ENCODE data around the gene COL4A6. TPM values are rescaled to one million over a fixed set of nuclear protein-coding genes. Genes with fewer than 3 reads are reported as not detected.

Gene COL4A6
- total and polyA plus RNA-seq, 4 donors: under 0.01 to 0.09 (median 0.07) TPM; not detected in 1

GRCh38 chrX:108126661-108127060 is 311.6 kb downstream of the COL4A6 start (continued):
- no peak for TF ChIP-seq SP1 (IDR thresholded peaks at IDR 0.05)
- no peak for TF ChIP-seq JUND (IDR thresholded peaks at IDR 0.05)

DNA sequence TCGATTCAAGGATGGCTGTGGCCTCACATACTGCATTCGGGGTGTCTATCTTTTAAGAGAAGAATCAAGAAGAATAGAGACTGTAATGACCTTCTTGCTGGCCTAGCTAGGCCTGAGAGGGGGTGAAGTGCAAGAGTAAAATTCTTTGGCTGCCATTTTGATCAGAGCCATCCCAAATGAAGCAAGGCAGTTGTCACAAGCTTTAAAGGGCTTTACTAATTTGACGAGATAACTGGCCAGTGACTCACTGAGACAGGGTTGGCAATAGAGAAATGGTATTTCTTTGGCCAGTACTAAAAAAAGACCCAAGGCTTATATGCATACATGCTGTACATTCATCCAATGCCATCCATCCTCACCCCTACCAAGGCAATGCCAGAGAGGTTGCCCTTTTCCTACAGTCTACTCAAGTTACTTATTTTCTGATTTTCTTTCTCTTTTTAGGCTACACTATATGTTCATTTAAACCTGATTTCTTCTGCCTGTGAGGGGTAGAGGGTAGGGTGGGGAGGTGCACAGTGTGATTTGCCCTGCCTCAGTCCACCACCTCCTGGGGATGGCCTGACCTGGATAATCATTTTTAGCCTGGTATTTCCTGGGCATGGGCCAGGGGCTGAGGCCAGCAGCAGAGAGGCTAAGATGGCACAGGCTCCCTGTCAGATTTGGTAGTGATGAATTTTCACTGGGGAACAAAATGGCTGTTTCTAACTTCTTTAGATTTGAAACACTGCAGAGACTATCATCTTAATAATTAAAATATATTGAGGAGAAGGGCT is 314.4 kb downstream of the COL4A6 start:
- Histone ChIP-seq H3K36me3 (ENCODE audit: control insufficient read depth in 4 of 4, insufficient read depth in 3 of 4, low read depth in 1 of 4, low read length in 3 of 4) (peaks cover 0 to 4% (median 2%) of the 10 kb centered on the region in 4 donors), H3K27me3 (ENCODE audit: control insufficient read depth in 4 of 4, insufficient read depth in 4 of 4, low read length in 3 of 4) (no peaks in the 10 kb centered on the region), H3K4me1 (ENCODE audit: control insufficient read depth in 4 of 4, insufficient read depth in 4 of 4, low read length in 3 of 4) (no peaks in the 10 kb centered on the region), H3K9ac (ENCODE audit: low read depth in 1 of 2, low read length in 2 of 2) (no peak overlapping the region), H3K4me3 (ENCODE audit: low read depth in 1 of 3, low read length in 3 of 3) (no peak overlapping the region), H3K9me3 (ENCODE audit: control insufficient read depth in 4 of 4, low read length in 3 of 4) (no peaks in the 10 kb centered on the region), H3K27ac (ENCODE audit: low read depth in 1 of 2, low read length in 2 of 2) (no peak overlapping the region)
- no peak for DNase-seq (ENCODE audit: low spot score)
- WGBS: 96% methylated on average over 3 of the region's 3 CpGs
- TF ChIP-seq SP1 (IDR thresholded peaks at IDR 0.05) (no peak), ZBTB33 (IDR thresholded peaks at IDR 0.05) (no peak), TAF1 (conservative IDR thresholded peaks at IDR 0.05) (no peak), FOXA1 (IDR thresholded peaks at IDR 0.05) (no peak), YY1 (IDR thresholded peaks at IDR 0.05) (no peak), EGR1 (IDR thresholded peaks at IDR 0.05; ENCODE audit: low read depth in 2 of 2) (no peak), RXRA (IDR thresholded peaks at IDR 0.05) (no peak), HNF4G (IDR thresholded peaks at IDR 0.05) (no peak), JUND (IDR thresholded peaks at IDR 0.05) (no peak), HNF4A (conservative IDR thresholded peaks at IDR 0.05) (no peak), GABPA (IDR thresholded peaks at IDR 0.05 in 1 of 2, conservative IDR thresholded peaks at IDR 0.05 in 1 of 2) (no peak), FOXA2 (IDR thresholded peaks at IDR 0.05) (no peak), NR2F2 (IDR thresholded peaks at IDR 0.05) (no peak), RAD21 (IDR thresholded peaks at IDR 0.05) (no peak)
- TF ChIP-seq, protein P1, sequence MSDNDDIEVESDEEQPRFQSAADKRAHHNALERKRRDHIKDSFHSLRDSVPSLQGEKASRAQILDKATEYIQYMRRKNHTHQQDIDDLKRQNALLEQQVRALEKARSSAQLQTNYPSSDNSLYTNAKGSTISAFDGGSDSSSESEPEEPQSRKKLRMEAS (IDR thresholded peaks at IDR 0.05): no peak
- TF ChIP-seq, protein P2, sequence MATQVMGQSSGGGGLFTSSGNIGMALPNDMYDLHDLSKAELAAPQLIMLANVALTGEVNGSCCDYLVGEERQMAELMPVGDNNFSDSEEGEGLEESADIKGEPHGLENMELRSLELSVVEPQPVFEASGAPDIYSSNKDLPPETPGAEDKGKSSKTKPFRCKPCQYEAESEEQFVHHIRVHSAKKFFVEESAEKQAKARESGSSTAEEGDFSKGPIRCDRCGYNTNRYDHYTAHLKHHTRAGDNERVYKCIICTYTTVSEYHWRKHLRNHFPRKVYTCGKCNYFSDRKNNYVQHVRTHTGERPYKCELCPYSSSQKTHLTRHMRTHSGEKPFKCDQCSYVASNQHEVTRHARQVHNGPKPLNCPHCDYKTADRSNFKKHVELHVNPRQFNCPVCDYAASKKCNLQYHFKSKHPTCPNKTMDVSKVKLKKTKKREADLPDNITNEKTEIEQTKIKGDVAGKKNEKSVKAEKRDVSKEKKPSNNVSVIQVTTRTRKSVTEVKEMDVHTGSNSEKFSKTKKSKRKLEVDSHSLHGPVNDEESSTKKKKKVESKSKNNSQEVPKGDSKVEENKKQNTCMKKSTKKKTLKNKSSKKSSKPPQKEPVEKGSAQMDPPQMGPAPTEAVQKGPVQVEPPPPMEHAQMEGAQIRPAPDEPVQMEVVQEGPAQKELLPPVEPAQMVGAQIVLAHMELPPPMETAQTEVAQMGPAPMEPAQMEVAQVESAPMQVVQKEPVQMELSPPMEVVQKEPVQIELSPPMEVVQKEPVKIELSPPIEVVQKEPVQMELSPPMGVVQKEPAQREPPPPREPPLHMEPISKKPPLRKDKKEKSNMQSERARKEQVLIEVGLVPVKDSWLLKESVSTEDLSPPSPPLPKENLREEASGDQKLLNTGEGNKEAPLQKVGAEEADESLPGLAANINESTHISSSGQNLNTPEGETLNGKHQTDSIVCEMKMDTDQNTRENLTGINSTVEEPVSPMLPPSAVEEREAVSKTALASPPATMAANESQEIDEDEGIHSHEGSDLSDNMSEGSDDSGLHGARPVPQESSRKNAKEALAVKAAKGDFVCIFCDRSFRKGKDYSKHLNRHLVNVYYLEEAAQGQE (IDR thresholded peaks at IDR 0.05): no peak
- TF ChIP-seq, protein P3, sequence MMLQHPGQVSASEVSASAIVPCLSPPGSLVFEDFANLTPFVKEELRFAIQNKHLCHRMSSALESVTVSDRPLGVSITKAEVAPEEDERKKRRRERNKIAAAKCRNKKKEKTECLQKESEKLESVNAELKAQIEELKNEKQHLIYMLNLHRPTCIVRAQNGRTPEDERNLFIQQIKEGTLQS (IDR thresholded peaks at IDR 0.05): no peak
- TF ChIP-seq, protein P4, sequence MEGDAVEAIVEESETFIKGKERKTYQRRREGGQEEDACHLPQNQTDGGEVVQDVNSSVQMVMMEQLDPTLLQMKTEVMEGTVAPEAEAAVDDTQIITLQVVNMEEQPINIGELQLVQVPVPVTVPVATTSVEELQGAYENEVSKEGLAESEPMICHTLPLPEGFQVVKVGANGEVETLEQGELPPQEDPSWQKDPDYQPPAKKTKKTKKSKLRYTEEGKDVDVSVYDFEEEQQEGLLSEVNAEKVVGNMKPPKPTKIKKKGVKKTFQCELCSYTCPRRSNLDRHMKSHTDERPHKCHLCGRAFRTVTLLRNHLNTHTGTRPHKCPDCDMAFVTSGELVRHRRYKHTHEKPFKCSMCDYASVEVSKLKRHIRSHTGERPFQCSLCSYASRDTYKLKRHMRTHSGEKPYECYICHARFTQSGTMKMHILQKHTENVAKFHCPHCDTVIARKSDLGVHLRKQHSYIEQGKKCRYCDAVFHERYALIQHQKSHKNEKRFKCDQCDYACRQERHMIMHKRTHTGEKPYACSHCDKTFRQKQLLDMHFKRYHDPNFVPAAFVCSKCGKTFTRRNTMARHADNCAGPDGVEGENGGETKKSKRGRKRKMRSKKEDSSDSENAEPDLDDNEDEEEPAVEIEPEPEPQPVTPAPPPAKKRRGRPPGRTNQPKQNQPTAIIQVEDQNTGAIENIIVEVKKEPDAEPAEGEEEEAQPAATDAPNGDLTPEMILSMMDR (IDR thresholded peaks at IDR 0.05; ENCODE audit: low read depth, low read length, missing input control): no peak
